ENCODE measurements around the gene ZKSCAN1. TPM values are rescaled to one million over a fixed set of nuclear protein-coding genes. Genes with fewer than 3 reads are reported as not detected.
"Not testable (repeated sequence)": the region's sequence is repeated elsewhere in the genome, so short reads cannot be mapped to it uniquely, and the experiment has no call there.

Gene ZKSCAN1
- total and polyA plus RNA-seq, 2 experiments from 2014 or later: 11.8 to 19.4 TPM

DNA sequence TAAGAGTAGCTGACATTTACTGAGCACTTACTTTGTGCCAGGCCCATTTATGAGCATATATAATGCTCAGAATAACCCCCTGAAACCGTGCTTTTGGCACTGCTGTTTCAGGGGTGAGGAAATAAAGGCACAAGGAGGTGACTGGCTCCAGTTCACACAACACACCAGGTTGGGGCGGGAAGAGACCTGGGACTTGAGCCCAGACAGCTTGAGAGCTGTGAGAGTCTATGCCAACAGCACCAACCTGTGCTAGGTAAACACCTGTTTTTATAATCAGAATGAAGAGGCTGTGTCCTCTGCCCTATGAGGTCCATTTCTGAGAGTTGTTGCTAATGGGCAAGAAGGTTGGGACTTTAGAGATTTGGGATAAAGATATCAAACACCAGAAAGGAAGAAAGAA, 30.8 kb upstream of the ZKSCAN1 start:
- Histone ChIP-seq H3F3A (replicated peaks; ENCODE audit: low read depth) (no peaks in the 10 kb centered on the region), H3K27me3 (ENCODE audit: insufficient read depth) (no peaks in the 10 kb centered on the region), H2AFZ (no peak overlapping the region), H3K79me2 (replicated peaks; ENCODE audit: insufficient read depth) (no peaks in the 10 kb centered on the region), H3K4me3 (no peak overlapping the region), H3K9me2 (ENCODE audit: insufficient read depth) (no peaks in the 10 kb centered on the region), H3K27ac (ENCODE audit: low read depth) (no peak overlapping the region), H3K4me1 (ENCODE audit: insufficient read depth) (peaks cover under 1% of the 10 kb centered on the region; the same call in 1 of the 2 replicates), H3K36me3 (ENCODE audit: insufficient read depth) (no peaks in the 10 kb centered on the region), H3K4me2 (no peak overlapping the region), H4K20me1 (replicated peaks; ENCODE audit: insufficient read depth) (no peaks in the 10 kb centered on the region)
- ATAC-seq (no peak), DNase-seq (ENCODE audit: low spot score) (no peak)
- TF ChIP-seq, protein P1, sequence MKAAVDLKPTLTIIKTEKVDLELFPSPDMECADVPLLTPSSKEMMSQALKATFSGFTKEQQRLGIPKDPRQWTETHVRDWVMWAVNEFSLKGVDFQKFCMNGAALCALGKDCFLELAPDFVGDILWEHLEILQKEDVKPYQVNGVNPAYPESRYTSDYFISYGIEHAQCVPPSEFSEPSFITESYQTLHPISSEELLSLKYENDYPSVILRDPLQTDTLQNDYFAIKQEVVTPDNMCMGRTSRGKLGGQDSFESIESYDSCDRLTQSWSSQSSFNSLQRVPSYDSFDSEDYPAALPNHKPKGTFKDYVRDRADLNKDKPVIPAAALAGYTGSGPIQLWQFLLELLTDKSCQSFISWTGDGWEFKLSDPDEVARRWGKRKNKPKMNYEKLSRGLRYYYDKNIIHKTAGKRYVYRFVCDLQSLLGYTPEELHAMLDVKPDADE (IDR thresholded peaks at IDR 0.05): no peak
- no peak for TF ChIP-seq ZNF331 (CRISPR knock-in tag; IDR thresholded peaks at IDR 0.05; ENCODE audit: low read depth)
- TF ChIP-seq CREB1 (CRISPR knock-in tag; IDR thresholded peaks at IDR 0.05; ENCODE audit: low read depth): no peak
- TF ChIP-seq POLR2AphosphoS5 (IDR thresholded peaks at IDR 0.05; ENCODE audit: low read depth): no peak
- TF ChIP-seq, protein P2, sequence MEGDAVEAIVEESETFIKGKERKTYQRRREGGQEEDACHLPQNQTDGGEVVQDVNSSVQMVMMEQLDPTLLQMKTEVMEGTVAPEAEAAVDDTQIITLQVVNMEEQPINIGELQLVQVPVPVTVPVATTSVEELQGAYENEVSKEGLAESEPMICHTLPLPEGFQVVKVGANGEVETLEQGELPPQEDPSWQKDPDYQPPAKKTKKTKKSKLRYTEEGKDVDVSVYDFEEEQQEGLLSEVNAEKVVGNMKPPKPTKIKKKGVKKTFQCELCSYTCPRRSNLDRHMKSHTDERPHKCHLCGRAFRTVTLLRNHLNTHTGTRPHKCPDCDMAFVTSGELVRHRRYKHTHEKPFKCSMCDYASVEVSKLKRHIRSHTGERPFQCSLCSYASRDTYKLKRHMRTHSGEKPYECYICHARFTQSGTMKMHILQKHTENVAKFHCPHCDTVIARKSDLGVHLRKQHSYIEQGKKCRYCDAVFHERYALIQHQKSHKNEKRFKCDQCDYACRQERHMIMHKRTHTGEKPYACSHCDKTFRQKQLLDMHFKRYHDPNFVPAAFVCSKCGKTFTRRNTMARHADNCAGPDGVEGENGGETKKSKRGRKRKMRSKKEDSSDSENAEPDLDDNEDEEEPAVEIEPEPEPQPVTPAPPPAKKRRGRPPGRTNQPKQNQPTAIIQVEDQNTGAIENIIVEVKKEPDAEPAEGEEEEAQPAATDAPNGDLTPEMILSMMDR (conservative IDR thresholded peaks at IDR 0.05; ENCODE audit: low read depth in 2 of 2): no peak
- no peak for TF ChIP-seq ZNF114 (CRISPR knock-in tag; IDR thresholded peaks at IDR 0.05)
- Mint-ChIP-seq H3K4me1 (peaks cover 11% of the 10 kb centered on the region), H3K27ac (no peak overlapping the region), H3K9me3 (no peaks in the 10 kb centered on the region), H3K4me3 (no peak overlapping the region), H3K36me3 (ENCODE audit: low read depth) (no peaks in the 10 kb centered on the region), H3K27me3 (ENCODE audit: insufficient read depth, low read depth, poor library complexity) (peaks cover 9% of the 10 kb centered on the region)

DNA sequence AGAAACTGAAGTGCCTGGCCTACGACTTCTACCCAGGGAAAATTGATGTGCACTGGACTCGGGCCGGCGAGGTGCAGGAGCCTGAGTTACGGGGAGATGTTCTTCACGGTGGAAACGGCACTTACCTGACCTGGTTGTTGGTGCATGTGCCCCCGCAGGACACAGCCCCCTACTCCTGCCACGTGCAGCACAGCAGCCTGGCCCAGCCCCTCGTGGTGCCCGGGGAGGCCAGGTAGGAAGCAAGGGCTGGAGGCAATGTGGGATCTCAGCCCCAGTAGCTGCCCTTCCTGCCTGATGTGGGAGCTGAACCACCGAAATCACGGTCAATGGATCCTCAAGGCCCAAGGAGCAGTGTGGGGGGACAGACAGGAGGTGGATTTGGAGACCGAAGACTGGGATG, 28.1 kb upstream of the ZKSCAN1 start:
- H4K20me1 ChIP-seq (replicated peaks; ENCODE audit: insufficient read depth); H3K4me1 Mint-ChIP-seq; H3K36me3 Mint-ChIP-seq (ENCODE audit: low read depth); H3K4me3 ChIP-seq; H2AFZ ChIP-seq; H3K27ac ChIP-seq (ENCODE audit: low read depth); H3F3A ChIP-seq (replicated peaks; ENCODE audit: low read depth); H3K9me2 ChIP-seq (ENCODE audit: insufficient read depth); H3K4me1 ChIP-seq (ENCODE audit: insufficient read depth); H3K4me2 ChIP-seq; H3K27me3 ChIP-seq (ENCODE audit: insufficient read depth); H3K27ac Mint-ChIP-seq; H3K4me3 Mint-ChIP-seq; DNase-seq (ENCODE audit: low spot score); H3K79me2 ChIP-seq (replicated peaks; ENCODE audit: insufficient read depth); H3K9me3 Mint-ChIP-seq; ATAC-seq; H3K36me3 ChIP-seq (ENCODE audit: insufficient read depth); H3K27me3 Mint-ChIP-seq (ENCODE audit: insufficient read depth, low read depth, poor library complexity): not testable (repeated sequence)

DNA sequence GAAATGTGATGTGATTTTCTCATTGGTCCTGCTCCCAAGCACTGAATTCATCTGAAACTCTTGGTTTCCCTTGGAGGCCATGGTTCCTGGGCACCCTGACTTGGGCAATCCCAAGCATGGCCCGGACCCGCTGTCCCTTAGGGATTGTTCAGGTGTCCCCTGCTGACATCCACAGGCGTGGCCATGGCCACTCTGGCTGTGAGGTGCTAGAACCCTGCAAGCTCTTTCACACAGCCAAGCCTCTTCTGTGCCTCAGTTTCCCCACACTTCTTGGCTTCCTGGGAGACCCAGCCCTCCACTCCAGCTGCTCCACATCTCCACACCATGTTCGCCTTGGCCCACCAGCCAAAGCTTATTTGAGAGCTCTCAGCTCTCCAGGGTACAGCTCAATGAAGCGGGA, 27.6 kb upstream of the ZKSCAN1 start:
- H3K79me2 ChIP-seq (replicated peaks; ENCODE audit: insufficient read depth): no peaks in the 10 kb centered on the region
- H3K9me2 ChIP-seq (ENCODE audit: insufficient read depth): no peaks in the 10 kb centered on the region
- H3K4me1 ChIP-seq (ENCODE audit: insufficient read depth): no peaks in the 10 kb centered on the region
- no peaks in the 10 kb centered on the region for H3K27me3 ChIP-seq (ENCODE audit: insufficient read depth)
- H3K9me3 Mint-ChIP-seq: no peaks in the 10 kb centered on the region
- no peak overlapping the region for H3K4me3 ChIP-seq
- no peaks in the 10 kb centered on the region for H3K36me3 Mint-ChIP-seq (ENCODE audit: low read depth)
- DNase-seq (ENCODE audit: low spot score) (no peak), ATAC-seq (no peak)
- H3K27ac Mint-ChIP-seq: no peak overlapping the region
- H3F3A ChIP-seq (replicated peaks; ENCODE audit: low read depth): no peaks in the 10 kb centered on the region
- H3K36me3 ChIP-seq (ENCODE audit: insufficient read depth): no peaks in the 10 kb centered on the region
- no peak overlapping the region for H3K27ac ChIP-seq (ENCODE audit: low read depth)
- no peaks in the 10 kb centered on the region for H4K20me1 ChIP-seq (replicated peaks; ENCODE audit: insufficient read depth)
- H3K4me2 ChIP-seq: no peak overlapping the region
- peaks cover 5% of the 10 kb centered on the region for H3K4me1 Mint-ChIP-seq
- peaks cover 2% of the 10 kb centered on the region for H3K27me3 Mint-ChIP-seq (ENCODE audit: insufficient read depth, low read depth, poor library complexity)
- no peak overlapping the region for H3K4me3 Mint-ChIP-seq
- H2AFZ ChIP-seq: no peak overlapping the region
- TF ChIP-seq POLR2AphosphoS5 (IDR thresholded peaks at IDR 0.05; ENCODE audit: low read depth) (no peak), ZNF331 (CRISPR knock-in tag; IDR thresholded peaks at IDR 0.05; ENCODE audit: low read depth) (no peak), JUNB (IDR thresholded peaks at IDR 0.05; ENCODE audit: unreplicated experiment) (no peak), STAT1 (IDR thresholded peaks at IDR 0.05; ENCODE audit: unreplicated experiment) (no peak)
- TF ChIP-seq, protein P3, sequence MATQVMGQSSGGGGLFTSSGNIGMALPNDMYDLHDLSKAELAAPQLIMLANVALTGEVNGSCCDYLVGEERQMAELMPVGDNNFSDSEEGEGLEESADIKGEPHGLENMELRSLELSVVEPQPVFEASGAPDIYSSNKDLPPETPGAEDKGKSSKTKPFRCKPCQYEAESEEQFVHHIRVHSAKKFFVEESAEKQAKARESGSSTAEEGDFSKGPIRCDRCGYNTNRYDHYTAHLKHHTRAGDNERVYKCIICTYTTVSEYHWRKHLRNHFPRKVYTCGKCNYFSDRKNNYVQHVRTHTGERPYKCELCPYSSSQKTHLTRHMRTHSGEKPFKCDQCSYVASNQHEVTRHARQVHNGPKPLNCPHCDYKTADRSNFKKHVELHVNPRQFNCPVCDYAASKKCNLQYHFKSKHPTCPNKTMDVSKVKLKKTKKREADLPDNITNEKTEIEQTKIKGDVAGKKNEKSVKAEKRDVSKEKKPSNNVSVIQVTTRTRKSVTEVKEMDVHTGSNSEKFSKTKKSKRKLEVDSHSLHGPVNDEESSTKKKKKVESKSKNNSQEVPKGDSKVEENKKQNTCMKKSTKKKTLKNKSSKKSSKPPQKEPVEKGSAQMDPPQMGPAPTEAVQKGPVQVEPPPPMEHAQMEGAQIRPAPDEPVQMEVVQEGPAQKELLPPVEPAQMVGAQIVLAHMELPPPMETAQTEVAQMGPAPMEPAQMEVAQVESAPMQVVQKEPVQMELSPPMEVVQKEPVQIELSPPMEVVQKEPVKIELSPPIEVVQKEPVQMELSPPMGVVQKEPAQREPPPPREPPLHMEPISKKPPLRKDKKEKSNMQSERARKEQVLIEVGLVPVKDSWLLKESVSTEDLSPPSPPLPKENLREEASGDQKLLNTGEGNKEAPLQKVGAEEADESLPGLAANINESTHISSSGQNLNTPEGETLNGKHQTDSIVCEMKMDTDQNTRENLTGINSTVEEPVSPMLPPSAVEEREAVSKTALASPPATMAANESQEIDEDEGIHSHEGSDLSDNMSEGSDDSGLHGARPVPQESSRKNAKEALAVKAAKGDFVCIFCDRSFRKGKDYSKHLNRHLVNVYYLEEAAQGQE (IDR thresholded peaks at IDR 0.05; ENCODE audit: unreplicated experiment): no peak
- TF ChIP-seq, protein P2 (conservative IDR thresholded peaks at IDR 0.05; ENCODE audit: low read depth in 2 of 2): no peak
- TF ChIP-seq, protein P1 (IDR thresholded peaks at IDR 0.05): no peak

Data from GM23338 (cell line).